ENCODE results near the gene SCFD2. TPM values are rescaled to one million over a fixed set of nuclear protein-coding genes. Genes with fewer than 3 reads are reported as not detected.

The SCFD2 gene
- total and polyA plus RNA-seq, 7 experiments from 2014 or later = 13.4 to 32.8 (median 20.8) TPM

DNA sequence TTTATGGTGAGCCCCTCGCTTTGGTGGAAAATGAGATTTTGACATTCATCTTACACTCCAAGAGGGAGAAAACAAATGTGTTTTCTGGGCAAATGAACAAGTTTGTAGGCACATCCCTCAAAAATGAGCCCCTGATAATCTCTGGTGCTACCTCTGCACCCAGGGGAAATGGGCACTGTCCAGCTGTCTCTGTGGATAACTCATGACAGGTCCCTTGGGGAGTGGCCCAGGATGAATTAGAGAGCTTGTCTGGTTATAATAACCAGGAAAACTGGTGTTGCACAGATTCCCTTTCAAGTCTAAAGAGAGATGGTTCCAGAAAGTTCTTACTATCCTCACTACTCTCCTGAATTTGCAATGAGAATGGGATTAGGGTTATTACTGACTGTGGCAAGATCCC is 496.2 kb downstream of the SCFD2 start:
- ChIA-PET CTCF (no interaction called here), POLR2A (no interaction called here)
- Mint-ChIP-seq H3K36me3 (peaks cover 0 to 35% (median 34%) of the 10 kb centered on the region in 5 donors), H3K4me1 (peaks cover 0 to 6% (median 0%) of the 10 kb centered on the region in 7 donors), H3K9me3 (no peaks in the 10 kb centered on the region), H3K27ac (no peak overlapping the region), H3K27me3 (peaks cover 0 to 9% (median 0%) of the 10 kb centered on the region in 5 donors), H3K4me3 (no peak overlapping the region)
- peaks cover 0 to 8% (median 0%) of the 10 kb centered on the region in 3 experiments for H3K36me3 ChIP-seq (ENCODE audit: control insufficient read depth in 2 of 3, insufficient read depth in 3 of 3, low read length in 3 of 3)
- no peak for ATAC-seq
- no peak for DNase-seq
- no peaks in the 10 kb centered on the region for H3K4me1 ChIP-seq (ENCODE audit: control insufficient read depth in 2 of 2, insufficient read depth in 2 of 2, low read length in 2 of 2)
- intact Hi-C loops (cut with micrococcal nuclease) = loop anchor here in 1 of 2 donors (10.0 kb wide), 1 partner anchor 505 kb away; the partner anchor contains the start of gene FIP1L1
- H3K27ac ChIP-seq (ENCODE audit: low read depth, low read length) = no peak overlapping the region
- no peaks in the 10 kb centered on the region for H3K27me3 ChIP-seq (ENCODE audit: control insufficient read depth in 2 of 2, insufficient read depth in 2 of 2, low read length in 2 of 2)
- no peaks in the 10 kb centered on the region for H3K9me3 ChIP-seq (ENCODE audit: control insufficient read depth in 2 of 3, low read length in 3 of 3)
- H3K4me3 ChIP-seq (ENCODE audit: low read length) = no peak overlapping the region

GRCh38 chr4:52869196-52869595 is 496.7 kb downstream of the SCFD2 start:
- H3K27ac ChIP-seq (ENCODE audit: low read depth, low read length) = no peak overlapping the region
- H3K4me1 ChIP-seq (ENCODE audit: control insufficient read depth in 2 of 2, insufficient read depth in 2 of 2, low read length in 2 of 2) = no peaks in the 10 kb centered on the region
- H3K9me3 Mint-ChIP-seq = no peaks in the 10 kb centered on the region
- no peaks in the 10 kb centered on the region for H3K9me3 ChIP-seq (ENCODE audit: control insufficient read depth in 2 of 3, low read length in 3 of 3)
- peaks cover 0 to 6% (median 0%) of the 10 kb centered on the region in 7 donors for H3K4me1 Mint-ChIP-seq
- ChIA-PET POLR2A (no interaction called here), CTCF (no interaction called here)
- no peak overlapping the region for H3K27ac Mint-ChIP-seq
- peaks cover 0 to 6% (median 0%) of the 10 kb centered on the region in 3 experiments for H3K36me3 ChIP-seq (ENCODE audit: control insufficient read depth in 2 of 3, insufficient read depth in 3 of 3, low read length in 3 of 3)
- H3K27me3 ChIP-seq (ENCODE audit: control insufficient read depth in 2 of 2, insufficient read depth in 2 of 2, low read length in 2 of 2) = no peaks in the 10 kb centered on the region
- intact Hi-C loops (cut with micrococcal nuclease) = loop anchor here in 1 of 2 donors (10.0 kb wide), 1 partner anchor 506 kb away; the partner anchor contains the start of gene FIP1L1
- no peak overlapping the region for H3K4me3 Mint-ChIP-seq
- H3K4me3 ChIP-seq (ENCODE audit: low read length) = no peak overlapping the region
- H3K36me3 Mint-ChIP-seq = peaks cover 0 to 34% (median 30%) of the 10 kb centered on the region in 5 donors
- no peak for DNase-seq
- H3K27me3 Mint-ChIP-seq = peaks cover 0 to 9% (median 0%) of the 10 kb centered on the region in 5 donors
- no peak for ATAC-seq

- POLR2A ChIA-PET = no interaction called here
- intact Hi-C loops (cut with micrococcal nuclease) = loop anchor here in 1 of 2 donors (10.0 kb wide), 1 partner anchor 507 kb away; the partner anchor contains the start of gene FIP1L1
Measured at GRCh38 chr4:52868133-52868532, 497.7 kb downstream of the SCFD2 start.

DNA sequence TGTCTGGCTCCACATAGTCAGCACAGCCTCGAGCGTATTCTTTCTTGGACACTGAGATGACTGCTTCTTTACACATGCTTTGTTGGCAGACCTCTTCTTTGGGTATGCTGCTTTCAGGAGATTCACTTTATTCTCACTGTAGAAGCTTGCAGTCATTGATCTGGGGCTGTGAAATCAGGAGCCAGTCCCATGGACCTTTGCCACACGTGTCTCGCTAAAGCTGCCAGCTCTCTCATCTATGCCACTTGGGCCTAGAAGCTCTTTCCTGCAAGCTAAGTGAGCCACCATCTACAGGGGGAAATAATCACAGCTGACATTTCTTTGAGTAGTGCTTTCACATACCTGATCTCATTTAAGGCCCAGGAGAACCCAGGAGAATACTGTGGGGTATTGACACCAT is 498.7 kb downstream of the SCFD2 start:
- CTCF ChIA-PET = no interaction called here
- H3K36me3 Mint-ChIP-seq = peaks cover 0 to 14% (median 12%) of the 10 kb centered on the region in 5 donors
- intact Hi-C loops (cut with micrococcal nuclease) = loop anchor here in 1 of 2 donors (10.0 kb wide), 1 partner anchor 508 kb away; the partner anchor contains the start of gene FIP1L1
- Histone ChIP-seq H3K27ac (ENCODE audit: low read depth, low read length) (no peak overlapping the region), H3K27me3 (ENCODE audit: control insufficient read depth in 2 of 2, insufficient read depth in 2 of 2, low read length in 2 of 2) (no peaks in the 10 kb centered on the region), H3K9me3 (ENCODE audit: control insufficient read depth in 2 of 3, low read length in 3 of 3) (no peaks in the 10 kb centered on the region), H3K4me1 (ENCODE audit: control insufficient read depth in 2 of 2, insufficient read depth in 2 of 2, low read length in 2 of 2) (peaks cover 0 to 6% of the 10 kb centered on the region in 2 donors), H3K36me3 (ENCODE audit: control insufficient read depth in 2 of 3, insufficient read depth in 3 of 3, low read length in 3 of 3) (peaks cover 0 to 4% (median 0%) of the 10 kb centered on the region in 3 experiments), H3K4me3 (ENCODE audit: low read length) (no peak overlapping the region)
- ATAC-seq = no peak
- H3K4me1 Mint-ChIP-seq = peaks cover 0 to 7% (median 0%) of the 10 kb centered on the region in 7 donors
- no peak overlapping the region for H3K4me3 Mint-ChIP-seq
- no peak overlapping the region for H3K27ac Mint-ChIP-seq
- POLR2A ChIA-PET = no interaction called here
- no peak for DNase-seq
- H3K27me3 Mint-ChIP-seq = peaks cover 0 to 15% (median 10%) of the 10 kb centered on the region in 5 donors
- H3K9me3 Mint-ChIP-seq = no peaks in the 10 kb centered on the region

More at GRCh38 chr4:52868133-52868532, 497.7 kb downstream of the SCFD2 start:
- Mint-ChIP-seq H3K27ac (peak overlapping the region in 1 of 9 donors; percentile 32), H3K9me3 (no peaks in the 10 kb centered on the region), H3K4me3 (no peak overlapping the region), H3K36me3 (peaks cover 0 to 24% (median 20%) of the 10 kb centered on the region in 5 donors), H3K27me3 (peaks cover 0 to 15% (median 6%) of the 10 kb centered on the region in 5 donors), H3K4me1 (peaks cover 0 to 6% (median 0%) of the 10 kb centered on the region in 7 donors)
- no peak overlapping the region for H3K4me3 ChIP-seq (ENCODE audit: low read length)
- H3K4me1 ChIP-seq (ENCODE audit: control insufficient read depth in 2 of 2, insufficient read depth in 2 of 2, low read length in 2 of 2) = no peaks in the 10 kb centered on the region
- H3K9me3 ChIP-seq (ENCODE audit: control insufficient read depth in 2 of 3, low read length in 3 of 3) = no peaks in the 10 kb centered on the region
- no peak overlapping the region for H3K27ac ChIP-seq (ENCODE audit: low read depth, low read length)
- H3K36me3 ChIP-seq (ENCODE audit: control insufficient read depth in 2 of 3, insufficient read depth in 3 of 3, low read length in 3 of 3) = peaks cover 0 to 4% (median 0%) of the 10 kb centered on the region in 3 experiments
- CTCF ChIA-PET = no interaction called here
- ATAC-seq = no peak
- H3K27me3 ChIP-seq (ENCODE audit: control insufficient read depth in 2 of 2, insufficient read depth in 2 of 2, low read length in 2 of 2) = no peaks in the 10 kb centered on the region
- DNase-seq = no peak

DNA sequence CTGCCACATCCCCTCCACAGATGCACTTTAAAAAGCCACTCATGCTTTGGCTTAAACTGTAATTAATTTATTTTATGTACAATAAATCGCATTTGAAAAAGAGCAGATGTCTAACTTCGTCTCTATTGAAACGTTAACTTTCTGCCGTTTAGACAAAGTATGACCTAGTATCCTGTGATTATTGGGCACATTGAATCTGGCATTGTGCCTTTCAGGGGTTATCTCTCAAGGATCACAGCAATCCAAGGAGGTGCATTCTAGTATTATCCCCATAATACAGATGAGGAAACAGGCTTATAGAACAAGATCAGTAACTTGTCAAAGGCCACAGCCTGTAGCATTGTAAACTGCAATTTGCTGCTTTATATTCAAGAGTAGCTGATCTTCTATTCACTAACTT is 499.1 kb downstream of the SCFD2 start:
- no peaks in the 10 kb centered on the region for H3K9me3 Mint-ChIP-seq
- ChIA-PET CTCF (no interaction called here), POLR2A (no interaction called here)
- H3K9me3 ChIP-seq (ENCODE audit: control insufficient read depth in 2 of 3, low read length in 3 of 3) = no peaks in the 10 kb centered on the region
- no peak overlapping the region for H3K27ac ChIP-seq (ENCODE audit: low read depth, low read length)
- no peak for ATAC-seq
- peaks cover under 1 to 15% (median 10%) of the 10 kb centered on the region in 5 donors for H3K27me3 Mint-ChIP-seq
- H3K36me3 ChIP-seq (ENCODE audit: control insufficient read depth in 2 of 3, insufficient read depth in 3 of 3, low read length in 3 of 3) = peaks cover 0 to 4% (median 0%) of the 10 kb centered on the region in 3 experiments
- H3K36me3 Mint-ChIP-seq = peaks cover 0 to 11% (median 11%) of the 10 kb centered on the region in 5 donors
- H3K4me3 Mint-ChIP-seq = no peak overlapping the region
- DNase-seq = no peak
- peaks cover 0 to 6% of the 10 kb centered on the region in 2 donors for H3K4me1 ChIP-seq (ENCODE audit: control insufficient read depth in 2 of 2, insufficient read depth in 2 of 2, low read length in 2 of 2)
- H3K4me3 ChIP-seq (ENCODE audit: low read length) = no peak overlapping the region
- peaks cover under 1 to 7% (median under 1%) of the 10 kb centered on the region in 7 donors for H3K4me1 Mint-ChIP-seq
- peak overlapping the region in 1 of 9 donors; percentile 85 for H3K27ac Mint-ChIP-seq
- intact Hi-C loops (cut with micrococcal nuclease) = loop anchor here in 1 of 2 donors (10.0 kb wide), 1 partner anchor 508 kb away; the partner anchor contains the start of gene FIP1L1
- no peaks in the 10 kb centered on the region for H3K27me3 ChIP-seq (ENCODE audit: control insufficient read depth in 2 of 2, insufficient read depth in 2 of 2, low read length in 2 of 2)

GRCh38 chr4:52865300-52865699 is 500.6 kb downstream of the SCFD2 start:
- H3K36me3 Mint-ChIP-seq = no peaks in the 10 kb centered on the region

More at GRCh38 chr4:52865300-52865699, 500.6 kb downstream of the SCFD2 start:
- Histone ChIP-seq H3K9me3 (ENCODE audit: control insufficient read depth in 2 of 3, low read length in 3 of 3) (no peaks in the 10 kb centered on the region), H3K27me3 (ENCODE audit: control insufficient read depth in 2 of 2, insufficient read depth in 2 of 2, low read length in 2 of 2) (no peaks in the 10 kb centered on the region), H3K4me3 (ENCODE audit: low read length) (no peak overlapping the region), H3K36me3 (ENCODE audit: control insufficient read depth in 2 of 3, insufficient read depth in 3 of 3, low read length in 3 of 3) (no peaks in the 10 kb centered on the region), H3K27ac (ENCODE audit: low read depth, low read length) (no peak overlapping the region), H3K4me1 (ENCODE audit: control insufficient read depth in 2 of 2, insufficient read depth in 2 of 2, low read length in 2 of 2) (peaks cover 0 to 6% of the 10 kb centered on the region in 2 donors)
- ChIA-PET POLR2A (no interaction called here), CTCF (no interaction called here)
- H3K4me3 Mint-ChIP-seq = no peak overlapping the region
- no peak for ATAC-seq
- DNase-seq = no peak
- no peaks in the 10 kb centered on the region for H3K9me3 Mint-ChIP-seq
- peaks cover 15 to 24% (median 22%) of the 10 kb centered on the region in 5 donors for H3K27me3 Mint-ChIP-seq
- H3K27ac Mint-ChIP-seq = no peak overlapping the region
- H3K4me1 Mint-ChIP-seq = peaks cover 0 to 17% (median 5%) of the 10 kb centered on the region in 7 donors
- intact Hi-C loops (cut with micrococcal nuclease) = loop anchor here in 1 of 2 donors (10.0 kb wide), 1 partner anchor 510 kb away; the partner anchor contains the start of gene FIP1L1

Measured in naive thymus-derived CD4-positive, alpha-beta T cell (primary cell).